SK-N-SH treated with all-trans-retinoic acid at 6 μM for 48 hours (cell line): ENCODE results near the gene DOCK2.

Source experiments
- OSR1 ChIP-seq: fragments of 250-450 bp; sonication (Bioruptor Pico); IDR thresholded peaks from 2 replicates; pipeline ENCODE4 v1.8.0; 2022; ENCODE audit warnings: moderate library complexity, mild to moderate bottlenecking, inconsistent platforms
- RARB ChIP-seq: fragments of 250-450 bp; sonication (Bioruptor Pico); IDR thresholded peaks from 2 replicates; pipeline ENCODE4 v1.8.0; 2021; ENCODE audit warnings: mild to moderate bottlenecking, moderate library complexity
- ZFP30 ChIP-seq: fragments of 450-650 bp; formaldehyde crosslinking; IDR thresholded peaks from 2 replicates; pipeline ENCODE4 v1.5.0; 2022; ENCODE audit warnings: mild to moderate bottlenecking, moderate library complexity

- TF ChIP-seq RARB: no peak
- TF ChIP-seq OSR1 (CRISPR knock-in tag): no peak
- TF ChIP-seq ZFP30 (CRISPR knock-in tag): no peak
These were observed 327.2 kb downstream of the DOCK2 start for GRCh38 chr5:169964246-169964645.
